Lower leg skin (tissue), 4 donors: Measurements from ENCODE around the gene GART. TPM values are rescaled to one million over a fixed set of nuclear protein-coding genes. Genes with fewer than 3 reads are reported as not detected.
A peak's percentile ranks its signal among the peaks of the same experiment; 100 is the strongest.
"Not testable (repeated sequence)": the region's sequence is repeated elsewhere in the genome, so short reads cannot be mapped to it uniquely, and the experiment has no call there.

Experiments used
- DNase-seq, 2 donors: peaks; one replicate each; pipeline ENCODE4 v3.0.0-alpha.2; 2019; ENCODE audit warnings: low spot score in 2 of 2
- H3K4me3 ChIP-seq: fragments of 200-600 bp; sonication (generic); 2 replicates; pipeline ENCODE4 v1.5.1; 2017; ENCODE audit warnings: mild to moderate bottlenecking, low read depth; ENCODE audit not compliant: poor library complexity, severe bottlenecking
- POLR2A ChIP-seq, 2 donors: fragments of 450-650 bp; IDR thresholded peaks; one replicate each; pipeline ENCODE4 v1.6.1; 2016 to 2017; ENCODE audit warnings: antibody characterized with exemption in 2 of 2, mild to moderate bottlenecking in 1 of 2, moderate library complexity in 1 of 2
- WGBS, 2 donors: methylation state at CpG; one replicate each; pipeline ENCODE4 v1.1.5; 2018; 5-methylcytosine and 5-hydroxymethylcytosine counted together
- intact Hi-C: fragments of 100-400 bp; cut with DNase I; formaldehyde crosslinking; loops from one replicate; pipeline ENCODE4 v1.15.0; 2023; ENCODE audit warnings: low total_unique reads
- total RNA-seq, 4 donors: library from RNA; depleted of rRNA; stranded (reverse); fragments of >200 nt; gene quantifications; one replicate each; pipeline ENCODE4 v1.1.0, GENCODE V29; 2016
- TF ChIP-seq, protein P1 (sequence below), 3 donors: fragments of 450-650 bp; IDR thresholded peaks; one replicate each; pipeline ENCODE4 v1.5.1; 2016; ENCODE audit warnings: antibody characterized with exemption in 3 of 3, mild to moderate bottlenecking in 3 of 3, moderate library complexity in 2 of 3

The GART gene
- total RNA-seq, 4 donors from 2014 or later, result 44.8 to 62.4 (median 57.3) TPM

DNA sequence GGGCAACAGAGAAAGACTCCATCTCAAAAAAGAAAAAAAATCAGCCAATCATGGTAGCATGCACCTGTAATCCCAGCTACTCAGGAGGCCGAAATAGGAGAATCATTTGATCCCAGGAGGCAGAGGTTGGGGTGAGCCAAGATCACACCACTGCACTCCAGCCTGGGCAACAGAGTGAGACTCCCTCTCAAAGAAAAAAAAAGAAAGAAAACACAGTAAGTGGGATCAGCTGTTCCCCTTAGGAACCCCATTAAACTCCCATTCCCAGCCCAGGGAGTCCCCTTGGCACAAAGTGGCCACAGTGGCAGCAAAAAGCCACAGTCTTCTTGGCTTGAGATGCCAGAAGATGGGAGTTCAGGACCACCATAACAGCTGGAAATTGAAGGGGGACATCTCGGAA, 71.2 kb downstream of the GART start:
- no peak for TF ChIP-seq POLR2A (IDR thresholded peaks at IDR 0.05)
- TF ChIP-seq, protein P1, sequence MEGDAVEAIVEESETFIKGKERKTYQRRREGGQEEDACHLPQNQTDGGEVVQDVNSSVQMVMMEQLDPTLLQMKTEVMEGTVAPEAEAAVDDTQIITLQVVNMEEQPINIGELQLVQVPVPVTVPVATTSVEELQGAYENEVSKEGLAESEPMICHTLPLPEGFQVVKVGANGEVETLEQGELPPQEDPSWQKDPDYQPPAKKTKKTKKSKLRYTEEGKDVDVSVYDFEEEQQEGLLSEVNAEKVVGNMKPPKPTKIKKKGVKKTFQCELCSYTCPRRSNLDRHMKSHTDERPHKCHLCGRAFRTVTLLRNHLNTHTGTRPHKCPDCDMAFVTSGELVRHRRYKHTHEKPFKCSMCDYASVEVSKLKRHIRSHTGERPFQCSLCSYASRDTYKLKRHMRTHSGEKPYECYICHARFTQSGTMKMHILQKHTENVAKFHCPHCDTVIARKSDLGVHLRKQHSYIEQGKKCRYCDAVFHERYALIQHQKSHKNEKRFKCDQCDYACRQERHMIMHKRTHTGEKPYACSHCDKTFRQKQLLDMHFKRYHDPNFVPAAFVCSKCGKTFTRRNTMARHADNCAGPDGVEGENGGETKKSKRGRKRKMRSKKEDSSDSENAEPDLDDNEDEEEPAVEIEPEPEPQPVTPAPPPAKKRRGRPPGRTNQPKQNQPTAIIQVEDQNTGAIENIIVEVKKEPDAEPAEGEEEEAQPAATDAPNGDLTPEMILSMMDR (IDR thresholded peaks at IDR 0.05), result no peak
- no peak for DNase-seq
- intact Hi-C loops, result no loop called here
- 92 to 97% methylated on average over 2 of the region's 2 CpGs for WGBS, 2 donors
- no peak overlapping the region for H3K4me3 ChIP-seq

DNA sequence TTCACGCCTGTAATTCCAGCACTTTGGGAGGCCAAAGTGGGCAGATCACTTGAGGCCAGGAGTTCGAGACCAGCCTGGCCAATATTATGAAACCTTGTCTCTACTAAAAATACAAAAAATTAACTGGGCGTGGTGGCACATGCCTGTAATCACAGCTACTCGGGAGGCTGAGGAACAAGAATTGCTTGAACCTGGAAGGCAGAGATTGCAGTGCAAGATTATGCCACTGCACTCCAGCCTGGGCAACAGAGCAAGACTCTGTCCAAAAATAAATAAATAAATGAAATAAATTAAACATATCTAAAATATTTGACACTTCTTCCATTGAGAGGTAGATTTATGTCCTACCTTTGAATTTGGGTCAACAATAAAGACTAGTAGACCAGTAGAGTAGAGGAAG, 72.7 kb downstream of the GART start:
- H3K4me3 ChIP-seq, intact Hi-C loops: not testable (repeated sequence)
- 80% methylated on average over 4 of the region's 4 CpGs for WGBS, 2 donors
- peak in 1 of 2 donors; percentile 21 for DNase-seq

DNA sequence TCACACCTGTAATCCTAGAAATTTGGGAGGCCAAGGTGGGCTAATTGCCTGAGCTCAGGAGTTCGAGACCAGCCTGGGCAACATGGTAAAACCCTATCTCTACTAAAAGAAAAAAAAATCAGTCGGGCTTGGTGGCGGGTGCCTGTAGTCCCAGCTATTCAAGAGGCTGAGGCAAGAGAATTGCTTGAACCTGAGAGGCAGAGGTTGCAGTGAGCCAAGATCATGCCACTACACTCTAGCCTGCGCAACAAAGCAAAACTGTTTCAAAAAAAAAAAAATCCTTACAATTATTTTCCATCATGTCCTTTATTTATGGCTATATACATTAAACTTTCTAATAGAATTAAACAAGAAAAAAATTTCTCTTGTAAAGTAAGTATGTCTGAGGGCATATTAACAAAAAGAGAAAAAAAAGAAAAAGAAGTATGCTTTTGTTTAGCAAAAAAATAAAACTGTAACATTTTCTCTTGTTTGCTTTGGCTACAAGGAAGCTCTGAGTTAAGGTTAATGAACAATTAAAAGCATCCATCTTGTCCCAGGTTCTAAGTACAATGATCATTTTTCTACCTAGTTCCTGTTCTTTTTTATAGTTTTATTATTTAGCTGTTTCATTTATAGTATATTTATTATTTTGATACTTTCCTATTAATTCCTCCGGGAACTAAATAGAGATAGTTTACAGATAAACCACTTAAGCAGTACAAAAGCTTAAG, 80.2 kb downstream of the GART start:
- H3K4me3 ChIP-seq, result no peak overlapping the region
- TF ChIP-seq, protein P1 (IDR thresholded peaks at IDR 0.05), result no peak
- TF ChIP-seq POLR2A (IDR thresholded peaks at IDR 0.05), result no peak
- WGBS, 2 donors, result 91 to 94% methylated on average over 5 of the region's 5 CpGs
- no peak for DNase-seq
- intact Hi-C loops, result no loop called here

DNA sequence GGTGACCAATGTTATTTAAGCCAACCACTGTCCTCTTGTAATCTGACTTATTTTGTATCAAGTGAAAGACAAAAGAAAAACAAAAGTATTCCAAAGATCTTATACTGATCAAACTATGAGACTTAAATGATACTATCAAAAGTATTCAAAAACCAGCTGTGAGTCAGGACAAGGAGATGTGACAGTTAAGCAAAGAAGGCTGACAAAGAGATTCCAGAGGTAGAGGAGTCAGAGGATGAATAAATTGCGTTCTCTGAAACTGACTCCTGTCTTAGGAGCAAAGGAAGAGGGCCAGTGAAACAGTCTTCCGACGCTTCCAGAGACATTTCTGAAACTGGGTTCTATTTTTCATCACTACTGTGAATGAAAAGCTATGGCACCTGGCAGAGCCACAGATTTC, 83.1 kb downstream of the GART start:
- intact Hi-C loops, result no loop called here
- TF ChIP-seq, protein P1 (IDR thresholded peaks at IDR 0.05), result no peak
- no peak for TF ChIP-seq POLR2A (IDR thresholded peaks at IDR 0.05)
- 92 to 98% methylated on average over 3 of the region's 3 CpGs for WGBS, 2 donors
- H3K4me3 ChIP-seq, result no peak overlapping the region
- DNase-seq, result no peak

DNA sequence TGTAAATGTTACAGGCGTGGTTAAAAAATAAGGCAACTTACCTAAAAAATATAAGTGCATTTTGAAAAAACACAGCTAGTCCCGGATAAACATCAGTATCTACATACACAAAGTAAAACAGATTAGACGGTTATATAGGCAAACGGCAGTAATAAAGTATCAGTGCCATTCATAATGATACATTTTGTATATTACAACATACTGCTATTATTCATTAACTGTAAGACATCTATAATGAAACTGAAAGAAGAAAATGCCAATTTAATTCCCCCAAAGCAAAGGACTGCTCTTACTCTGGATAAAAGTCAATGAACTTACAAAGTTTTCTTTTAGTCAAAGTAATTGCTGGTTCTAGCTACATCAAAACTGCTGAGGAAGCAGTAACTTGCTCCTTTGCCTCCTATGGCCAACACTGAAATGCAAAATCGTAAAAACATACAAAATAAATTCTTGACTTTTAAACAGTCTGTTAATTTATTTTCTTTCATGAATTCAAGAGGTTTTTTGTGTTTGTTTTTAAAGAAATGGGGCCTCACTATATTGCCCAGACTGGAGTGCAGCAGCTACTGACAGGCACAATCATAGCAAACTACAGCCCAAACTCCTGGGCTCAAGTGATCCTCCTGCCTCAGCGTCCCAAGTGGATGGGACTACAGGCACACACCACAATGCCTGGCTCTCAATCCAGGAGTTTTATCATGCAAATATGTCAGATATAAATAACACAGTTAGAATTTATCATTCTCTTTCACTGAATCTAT, 86.1 kb downstream of the GART start:
- WGBS, 2 donors, result 83 to 91% methylated on average over 6 of the region's 6 CpGs
- no peak for DNase-seq
- TF ChIP-seq POLR2A (IDR thresholded peaks at IDR 0.05), result no peak
- TF ChIP-seq, protein P1 (IDR thresholded peaks at IDR 0.05), result no peak

More for the DNA sequence above, 86.1 kb downstream of the GART start:
- intact Hi-C loops, result no loop called here
- H3K4me3 ChIP-seq, result no peak overlapping the region

Other genes with a start within 250 kb of the GART start
- 10 to 100 TPM; 17.0 to 19.4 (median 19.0) TPM for gene IFNAR1, start 217.1 kb downstream of the GART start, total RNA-seq
- 10 to 100 TPM; 46.7 to 74.1 (median 60.9) TPM for gene IFNGR2, start 138.7 kb downstream of the GART start, total RNA-seq
- 10 to 100 TPM; 36.4 to 48.7 (median 38.2) TPM for gene TMEM50B, start 62.1 kb downstream of the GART start, total RNA-seq
- 1 to 10 TPM in 1 of 4 donors, under 1 TPM in 3; 0.08 to 2.3 (median 0.40) TPM for gene DNAJC28, start 50.4 kb downstream of the GART start, total RNA-seq
- 100 to 1,000 TPM; 199 to 314 (median 256) TPM for gene SON, start 921 bp upstream of the GART start, total RNA-seq
- gene DONSON, start 46.6 kb upstream of the GART start, total RNA-seq, result 10 to 100 TPM in 1 of 4 donors, 1 to 10 TPM in 3; 6.2 to 14.4 (median 7.0) TPM
- 10 to 100 TPM; 12.8 to 34.2 (median 15.0) TPM for gene CRYZL1, start 99.6 kb upstream of the GART start, total RNA-seq
- 10 to 100 TPM; 17.4 to 39.5 (median 31.7) TPM for gene ITSN1, start 100.4 kb upstream of the GART start, total RNA-seq